Posterior vena cava (tissue), 2 donors: ENCODE data around the gene CD1E. TPM values are rescaled to one million over a fixed set of nuclear protein-coding genes. Genes with fewer than 3 reads are reported as not detected.
"Not testable (repeated sequence)": the region's sequence is repeated elsewhere in the genome, so short reads cannot be mapped to it uniquely, and the experiment has no call there.

Source experiments
- DNase-seq: peaks from one replicate; pipeline ENCODE4 v3.0.0-alpha.2; 2020; ENCODE audit warnings: low spot score
- intact Hi-C, 2 donors: fragments of 100-400 bp; cut with DNase I; formaldehyde crosslinking; loops; one replicate each; pipeline versions ENCODE4 v1.14.1 to v1.14.2; 2022 to 2023
- long read RNA-seq, 2 donors: library from polyadenylated mRNA; unstranded; transcript quantifications; one replicate each; pipeline ENCODE4 v2.0.0, GENCODE V29; 2020 to 2021
- total RNA-seq, 2 donors: library from RNA; stranded (reverse); fragmentation: NEBNext Ultra II Directional; extraction: Animal tissue kit (Norgen Biotek cat#: 25700); gene quantifications; one replicate each; pipeline ENCODE4 v1.2.1, GENCODE V29; 2021
- donor health status: DM: yes; HTN: yes; CAD: no.
- donor health status: DM: yes; HTN: yes; CAD: no.

Gene CD1E
- total RNA-seq: not detected
- long read RNA-seq, donor 1: 0 reads
- long read RNA-seq, donor 2, partial matches to known transcripts: 0 of 1 reads
- long read RNA-seq, donor 2, other reads (novel, unspliced or antisense): 1 of 1 reads

DNA sequence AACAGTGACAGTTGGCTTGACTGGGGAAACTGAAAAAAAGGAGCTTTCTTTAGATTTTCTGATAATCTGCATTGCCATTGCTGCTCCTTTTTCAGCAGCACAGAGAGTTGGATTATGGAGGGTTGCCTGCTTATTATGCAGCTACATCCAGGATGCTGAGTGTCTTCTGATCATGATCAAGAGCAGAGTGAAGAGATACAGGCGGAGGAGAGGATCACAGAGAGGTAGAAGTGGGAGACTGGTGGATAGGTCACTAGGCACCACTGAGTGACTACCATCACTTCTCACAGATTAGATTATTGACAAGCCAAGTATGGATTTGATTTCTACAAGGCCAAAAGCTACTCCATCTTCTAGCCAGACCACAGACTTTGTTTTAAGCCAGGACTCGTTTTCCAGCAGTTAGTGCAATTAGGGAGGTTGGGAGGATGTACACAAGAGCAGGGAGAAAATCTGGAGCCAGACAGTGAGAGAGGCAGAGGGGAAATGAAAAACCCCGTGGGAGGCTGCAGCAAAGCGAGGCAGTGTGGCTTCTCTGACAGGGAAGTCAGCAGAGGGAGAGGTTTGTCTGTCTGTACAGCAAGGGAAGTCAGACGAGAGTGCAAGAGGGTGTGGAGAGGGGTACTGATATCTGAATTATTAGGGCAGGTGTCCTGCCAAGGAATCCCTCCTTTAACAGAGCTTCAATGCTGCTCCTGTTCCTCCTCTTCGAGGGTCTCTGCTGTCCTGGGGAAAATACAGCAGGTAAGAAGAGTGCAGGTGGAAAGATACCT, at the start of gene CD1E:
TSS of gene CD1E (plus strand) at position 592 of the 773 bp plus-strand sequence. CDS start at position 687, 95 bp downstream.
- no peak for DNase-seq
- intact Hi-C loops: no loop called here

GRCh38 chr1:158310623-158311022, 43.1 kb upstream of the CD1E start:
- no peak for DNase-seq
- intact Hi-C loops: no loop called here

DNA sequence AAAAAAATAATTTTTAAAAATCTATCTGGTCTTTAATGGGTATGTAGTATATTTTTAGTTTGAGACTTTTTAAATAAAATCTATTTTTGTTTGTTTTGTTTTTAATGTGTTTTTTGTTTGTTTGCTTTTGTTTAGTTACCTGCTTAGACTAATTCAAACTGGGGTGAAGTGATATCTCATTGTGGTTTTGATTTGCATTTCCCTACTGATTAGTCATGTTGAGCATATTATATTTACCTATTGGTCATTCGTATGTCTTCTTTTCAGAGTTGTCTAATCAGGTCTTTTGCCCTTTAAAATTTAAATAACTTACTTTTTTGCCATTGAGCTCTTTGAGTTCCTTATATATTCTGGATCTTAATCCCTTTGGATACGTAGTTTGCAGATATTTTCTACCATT, 42.6 kb upstream of the CD1E start:
- DNase-seq: no peak
- intact Hi-C loops: no loop called here

DNA sequence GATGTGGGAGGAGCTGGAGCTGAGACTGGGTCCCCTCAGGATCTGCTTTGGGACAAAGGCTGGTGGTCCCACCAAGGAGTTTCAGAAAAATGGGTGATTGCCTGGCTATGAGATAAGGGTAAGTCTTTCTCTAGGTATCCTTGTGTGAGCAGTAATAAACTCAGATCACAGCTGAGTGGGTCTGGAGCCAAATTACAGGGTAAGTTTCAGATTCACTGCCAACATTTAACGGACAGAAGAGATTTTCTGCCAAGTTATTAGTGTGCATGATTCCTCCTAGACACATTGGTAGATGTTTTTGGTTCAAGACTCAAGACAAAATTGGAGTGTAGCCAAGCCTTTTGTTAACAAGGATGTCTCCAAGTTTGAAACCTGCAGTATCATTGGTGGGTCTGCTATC, 29.8 kb upstream of the CD1E start:
- no peak for DNase-seq
- intact Hi-C loops: no loop called here

- DNase-seq: no peak
- intact Hi-C loops: no loop called here
Observed at GRCh38 chr1:158324395-158324794, 29.3 kb upstream of the CD1E start.

GRCh38 chr1:158327481-158327880, 26.2 kb upstream of the CD1E start:
- no peak for DNase-seq
- intact Hi-C loops: no loop called here

GRCh38 chr1:158328426-158328825, 25.3 kb upstream of the CD1E start:
- intact Hi-C loops: no loop called here
- DNase-seq: no peak

DNA sequence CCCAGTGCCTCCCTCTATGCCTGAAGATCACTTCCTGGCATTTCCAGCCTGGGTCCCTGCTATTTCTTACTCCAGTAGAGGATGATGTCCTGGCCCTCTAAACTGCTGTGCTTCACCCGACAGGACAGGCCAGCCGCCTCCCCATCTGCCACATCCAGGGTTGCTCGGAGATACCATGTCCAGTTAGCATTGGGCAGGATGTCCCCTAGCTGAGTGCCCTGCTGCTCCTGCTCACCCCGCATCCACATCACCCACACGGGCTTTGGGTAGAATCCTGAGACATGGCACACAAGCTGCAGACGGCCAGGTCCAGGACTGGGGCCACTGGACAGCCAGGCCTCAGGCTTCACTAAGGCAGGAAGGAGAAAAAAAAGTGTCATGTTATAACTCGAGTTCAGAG, 24.4 kb upstream of the CD1E start:
- no peak for DNase-seq
- intact Hi-C loops: no loop called here

GRCh38 chr1:158329733-158330132, 24.0 kb upstream of the CD1E start:
- DNase-seq: no peak

GRCh38 chr1:158330391-158331105, 23.1 kb upstream of the CD1E start:
- no peak for DNase-seq
- intact Hi-C loops: no loop called here

More at GRCh38 chr1:158329733-158330132, 24.0 kb upstream of the CD1E start:
- intact Hi-C loops: no loop called here

- intact Hi-C loops: no loop called here
Observed at GRCh38 chr1:158331106-158331425, 22.6 kb upstream of the CD1E start.

GRCh38 chr1:158331481-158332150, 22.1 kb upstream of the CD1E start, which contains the start of gene CD1B:
TSS of gene CD1B (minus strand) at chr1:158331531. CDS start at chr1:158331423, 108 bp downstream.
- intact Hi-C loops: no loop called here
- no peak for DNase-seq

More at GRCh38 chr1:158331106-158331425, 22.6 kb upstream of the CD1E start:
- no peak for DNase-seq

GRCh38 chr1:158333405-158334155, 20.1 kb upstream of the CD1E start:
- DNase-seq: no peak
- intact Hi-C loops: no loop called here

- DNase-seq: no peak
- intact Hi-C loops: no loop called here
Observed at GRCh38 chr1:158334526-158335212, 19.0 kb upstream of the CD1E start.

- no peak for DNase-seq
- intact Hi-C loops: no loop called here
Observed at GRCh38 chr1:158335213-158335532, 18.5 kb upstream of the CD1E start.

GRCh38 chr1:158336413-158336812, 17.3 kb upstream of the CD1E start:
- DNase-seq, intact Hi-C loops: not testable (repeated sequence)

GRCh38 chr1:158348946-158349345, 4.7 kb upstream of the CD1E start:
- DNase-seq, intact Hi-C loops: not testable (repeated sequence)

DNA sequence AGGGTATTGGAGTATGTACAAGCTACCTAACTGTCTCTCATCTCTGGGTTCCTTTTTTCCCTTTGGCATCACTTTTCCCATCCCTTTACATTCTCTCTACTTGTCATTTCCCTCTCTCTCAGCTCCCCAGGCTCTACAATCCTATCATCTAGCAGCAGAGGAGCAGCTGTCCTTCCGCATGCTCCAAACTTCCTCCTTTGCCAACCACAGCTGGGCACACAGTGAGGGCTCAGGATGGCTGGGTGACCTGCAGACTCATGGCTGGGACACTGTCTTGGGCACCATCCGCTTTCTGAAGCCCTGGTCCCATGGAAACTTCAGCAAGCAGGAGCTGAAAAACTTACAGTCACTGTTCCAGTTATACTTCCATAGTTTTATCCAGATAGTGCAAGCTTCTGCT, 561 bp downstream of the CD1E start:
- DNase-seq: no peak
- intact Hi-C loops: no loop called here

DNA sequence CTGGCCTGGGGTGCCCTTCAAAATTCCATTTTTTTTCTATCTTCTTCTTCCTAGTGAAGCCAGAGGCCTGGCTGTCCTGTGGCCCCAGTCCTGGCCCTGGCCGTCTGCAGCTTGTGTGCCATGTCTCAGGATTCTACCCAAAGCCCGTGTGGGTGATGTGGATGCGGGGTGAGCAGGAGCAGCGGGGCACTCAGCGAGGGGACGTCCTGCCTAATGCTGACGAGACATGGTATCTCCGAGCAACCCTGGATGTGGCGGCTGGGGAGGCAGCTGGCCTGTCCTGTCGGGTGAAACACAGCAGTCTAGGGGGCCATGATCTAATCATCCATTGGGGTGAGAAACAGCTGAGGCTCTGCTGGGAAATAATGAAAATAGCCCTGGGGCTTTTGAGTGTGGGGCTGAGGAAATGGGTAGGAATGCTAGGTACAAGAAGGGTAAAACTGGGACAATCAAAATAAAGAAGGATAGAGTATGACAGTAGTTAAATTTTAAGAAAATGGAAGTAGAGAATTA, 2.1 kb downstream of the CD1E start:
- intact Hi-C loops: no loop called here
- no peak for DNase-seq
